ENCODE results near the gene CXCL16.

CXCL16 gene

DNA sequence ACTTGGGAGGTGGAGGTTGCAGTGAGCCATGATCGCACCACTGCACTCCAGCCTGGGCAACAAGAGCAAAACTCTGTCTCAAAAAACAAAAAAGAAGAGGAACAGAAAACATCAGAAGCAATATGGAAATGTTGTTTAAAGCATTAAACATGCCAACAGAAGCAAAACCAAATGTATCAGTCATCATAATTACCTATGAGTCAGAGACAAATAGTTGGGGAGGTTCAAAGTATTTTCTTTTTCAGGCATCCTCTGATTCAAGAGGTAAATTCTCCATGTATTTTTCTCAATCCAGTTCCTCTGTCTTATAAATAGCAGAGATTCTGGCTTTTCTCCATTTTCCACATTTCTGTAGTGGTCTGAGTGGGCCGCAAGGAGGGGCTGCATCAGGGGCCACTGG is 29.9 kb upstream of the CXCL16 start:
- TF ChIP-seq, protein P1, sequence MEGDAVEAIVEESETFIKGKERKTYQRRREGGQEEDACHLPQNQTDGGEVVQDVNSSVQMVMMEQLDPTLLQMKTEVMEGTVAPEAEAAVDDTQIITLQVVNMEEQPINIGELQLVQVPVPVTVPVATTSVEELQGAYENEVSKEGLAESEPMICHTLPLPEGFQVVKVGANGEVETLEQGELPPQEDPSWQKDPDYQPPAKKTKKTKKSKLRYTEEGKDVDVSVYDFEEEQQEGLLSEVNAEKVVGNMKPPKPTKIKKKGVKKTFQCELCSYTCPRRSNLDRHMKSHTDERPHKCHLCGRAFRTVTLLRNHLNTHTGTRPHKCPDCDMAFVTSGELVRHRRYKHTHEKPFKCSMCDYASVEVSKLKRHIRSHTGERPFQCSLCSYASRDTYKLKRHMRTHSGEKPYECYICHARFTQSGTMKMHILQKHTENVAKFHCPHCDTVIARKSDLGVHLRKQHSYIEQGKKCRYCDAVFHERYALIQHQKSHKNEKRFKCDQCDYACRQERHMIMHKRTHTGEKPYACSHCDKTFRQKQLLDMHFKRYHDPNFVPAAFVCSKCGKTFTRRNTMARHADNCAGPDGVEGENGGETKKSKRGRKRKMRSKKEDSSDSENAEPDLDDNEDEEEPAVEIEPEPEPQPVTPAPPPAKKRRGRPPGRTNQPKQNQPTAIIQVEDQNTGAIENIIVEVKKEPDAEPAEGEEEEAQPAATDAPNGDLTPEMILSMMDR (IDR thresholded peaks at IDR 0.05; ENCODE audit: control insufficient read depth, insufficient read depth, low read depth, low read length, missing control alignments) = no peak

DNA sequence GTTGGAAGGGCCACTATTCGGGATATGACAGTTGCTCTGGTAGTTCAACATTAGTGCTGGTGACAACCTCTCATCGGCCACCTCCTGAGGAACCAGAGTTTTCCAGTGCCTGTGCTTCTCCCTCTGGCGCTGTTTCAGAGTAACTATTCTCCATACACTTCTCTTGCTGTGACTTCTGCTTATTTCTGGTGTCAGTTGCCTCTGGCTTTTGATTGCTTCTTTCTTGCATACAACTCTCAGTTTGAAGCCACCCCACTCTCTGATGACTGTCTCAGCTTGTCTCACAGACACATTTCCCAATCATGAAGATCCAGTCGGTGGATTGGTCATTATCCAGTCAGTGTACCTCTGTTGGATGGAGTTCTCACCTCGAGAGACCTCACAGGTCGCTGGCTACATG is 28.6 kb upstream of the CXCL16 start:
- TF ChIP-seq, protein P1 (IDR thresholded peaks at IDR 0.05; ENCODE audit: control insufficient read depth, insufficient read depth, low read depth, low read length, missing control alignments) = no peak
- H3K4me3 ChIP-seq (ENCODE audit: control insufficient read depth, low read depth, low read length) = no peak overlapping the region
- DNase-seq (ENCODE audit: low read depth) = no peak

More for the DNA sequence above, 29.9 kb upstream of the CXCL16 start:
- H3K4me3 ChIP-seq (ENCODE audit: control insufficient read depth, low read depth, low read length) = no peak overlapping the region
- DNase-seq (ENCODE audit: low read depth) = no peak

- H3K4me3 ChIP-seq (ENCODE audit: control insufficient read depth, low read depth, low read length) = no peak overlapping the region
- DNase-seq (ENCODE audit: low read depth) = no peak
- TF ChIP-seq, protein P1 (IDR thresholded peaks at IDR 0.05; ENCODE audit: control insufficient read depth, insufficient read depth, low read depth, low read length, missing control alignments) = no peak
Measured at GRCh38 chr17:4766723-4767122, 27.0 kb upstream of the CXCL16 start.

GRCh38 chr17:4766201-4766600 is 26.5 kb upstream of the CXCL16 start:
- no peak for DNase-seq (ENCODE audit: low read depth)
- no peak overlapping the region for H3K4me3 ChIP-seq (ENCODE audit: control insufficient read depth, low read depth, low read length)
- TF ChIP-seq, protein P1 (IDR thresholded peaks at IDR 0.05; ENCODE audit: control insufficient read depth, insufficient read depth, low read depth, low read length, missing control alignments) = no peak

GRCh38 chr17:4764595-4764994 is 24.9 kb upstream of the CXCL16 start:
- no peak for DNase-seq (ENCODE audit: low read depth)
- H3K4me3 ChIP-seq (ENCODE audit: control insufficient read depth, low read depth, low read length) = no peak overlapping the region
- TF ChIP-seq, protein P1 (IDR thresholded peaks at IDR 0.05; ENCODE audit: control insufficient read depth, insufficient read depth, low read depth, low read length, missing control alignments) = no peak

- no peak for DNase-seq (ENCODE audit: low read depth)
- no peak overlapping the region for H3K4me3 ChIP-seq (ENCODE audit: control insufficient read depth, low read depth, low read length)
- TF ChIP-seq, protein P1 (IDR thresholded peaks at IDR 0.05; ENCODE audit: control insufficient read depth, insufficient read depth, low read depth, low read length, missing control alignments) = no peak
Measured at GRCh38 chr17:4759776-4760236, 20.1 kb upstream of the CXCL16 start.

- H3K4me3 ChIP-seq (ENCODE audit: control insufficient read depth, low read depth, low read length) = no peak overlapping the region
- DNase-seq (ENCODE audit: low read depth) = no peak
- TF ChIP-seq, protein P1 (IDR thresholded peaks at IDR 0.05; ENCODE audit: control insufficient read depth, insufficient read depth, low read depth, low read length, missing control alignments) = no peak
Measured at GRCh38 chr17:4753392-4753791, 13.7 kb upstream of the CXCL16 start.

Measured in AG09309 (cell line).